ENCODE measurements around the gene OSTC.

OSTC gene

GRCh38 chr4:108650212-108651013, at the start of gene OSTC:
Gene OSTC (plus strand): TSS chr4:108650599. CDS start chr4:108650656, 57 bp downstream.
- DNase-seq, result peak; percentile 49 to 97 (median 88)

GRCh38 chr4:108601106-108601505, 49.3 kb upstream of the OSTC start:
- peak in 2 of 56 donors; percentile 0 to 4 for DNase-seq

GRCh38 chr4:108601532-108601931, 48.9 kb upstream of the OSTC start:
- no peak for DNase-seq

- DNase-seq, result no peak
Observed at GRCh38 chr4:108602163-108602562, 48.2 kb upstream of the OSTC start.

GRCh38 chr4:108607079-108607815, 43.2 kb upstream of the OSTC start:
- DNase-seq, result no peak

- DNase-seq, result peak in 12 of 56 donors; percentile 1 to 35 (median 3)
Observed at GRCh38 chr4:108611365-108611764, 39.0 kb upstream of the OSTC start.

GRCh38 chr4:108612365-108612764, 38.0 kb upstream of the OSTC start:
- no peak for DNase-seq

GRCh38 chr4:108619372-108620100, 30.9 kb upstream of the OSTC start:
- DNase-seq, result no peak

- DNase-seq, result peak; percentile 72 to 100 (median 95)
Observed at GRCh38 chr4:108620101-108620932, 30.1 kb upstream of the OSTC start, which contains the start of gene RPL34. Gene RPL34 (plus strand): TSS chr4:108620576. CDS start chr4:108621960, 1,384 bp downstream.

- no peak for DNase-seq
Observed at GRCh38 chr4:108620933-108621905, 29.2 kb upstream of the OSTC start.

- no peak for DNase-seq
Observed at GRCh38 chr4:108622022-108622421, 28.4 kb upstream of the OSTC start.

GRCh38 chr4:108622828-108623227, 27.6 kb upstream of the OSTC start:
- DNase-seq, result no peak

- no peak for DNase-seq
Observed at GRCh38 chr4:108624263-108625056, 25.9 kb upstream of the OSTC start.

- no peak for DNase-seq
Observed at GRCh38 chr4:108626056-108626455, 24.3 kb upstream of the OSTC start.

GRCh38 chr4:108628411-108628810, 22.0 kb upstream of the OSTC start:
- DNase-seq, result no peak

- no peak for DNase-seq
Observed at GRCh38 chr4:108635070-108635655, 15.2 kb upstream of the OSTC start.

GRCh38 chr4:108636246-108636645, 14.2 kb upstream of the OSTC start:
- no peak for DNase-seq

- DNase-seq, result no peak
Observed at GRCh38 chr4:108637856-108638255, 12.5 kb upstream of the OSTC start.

Measured in amygdala (tissue), 56 donors.